CD14-positive monocyte (primary cell): Measurements from ENCODE around the gene CBR3. TPM values are rescaled to one million over a fixed set of nuclear protein-coding genes. Genes with fewer than 3 reads are reported as not detected.
A peak's percentile ranks its signal among the peaks of the same experiment; 100 is the strongest.

ENCODE experiments used
- DNase-seq, 3 donors: peaks; one replicate each; pipeline ENCODE4 v3.0.0-alpha.2; 2011 to 2022
- H2AFZ ChIP-seq: 2 replicates; pipeline ENCODE4 v1.6.0; 2012; ENCODE audit warnings: mild to moderate bottlenecking, low read depth, low read length, inconsistent platforms; ENCODE audit not compliant: insufficient read depth, poor library complexity, severe bottlenecking
- H3K27ac ChIP-seq, 2 donors: 1 replicate in 1 of 2; 2 replicates in 1 of 2; pipeline ENCODE4 v1.5.1; 2012 to 2013; ENCODE audit warnings: low read length in 2 of 2, control low read depth in 1 of 2, inconsistent platforms in 1 of 2, low read depth in 1 of 2, mild to moderate bottlenecking in 1 of 2
- H3K27me3 ChIP-seq, 2 donors: one replicate each; pipeline versions ENCODE4 v1.6.0 to v1.6.1; 2011 to 2013; ENCODE audit warnings: low read length in 2 of 2; ENCODE audit not compliant: control insufficient read depth in 2 of 2, insufficient read depth in 2 of 2
- H3K36me3 ChIP-seq, 2 donors: replicated peaks in 1 of 2; 1 replicate in 1 of 2; 2 replicates in 1 of 2; pipeline versions ENCODE4 v1.5.1 to v1.6.1; 2012 to 2013; ENCODE audit warnings: low read length in 2 of 2, control low read depth in 1 of 2, inconsistent platforms in 1 of 2, mild to moderate bottlenecking in 1 of 2; ENCODE audit not compliant: insufficient read depth in 2 of 2, control insufficient read depth in 1 of 2
- H3K4me1 ChIP-seq, 2 donors: 1 replicate in 1 of 2; 2 replicates in 1 of 2; pipeline versions ENCODE4 v1.5.1 to v1.6.1; 2012 to 2013; ENCODE audit warnings: low read length in 2 of 2, control low read depth in 1 of 2, inconsistent platforms in 1 of 2, mild to moderate bottlenecking in 1 of 2, moderate library complexity in 1 of 2; ENCODE audit not compliant: insufficient read depth in 2 of 2, control insufficient read depth in 1 of 2
- H3K4me2 ChIP-seq: replicated peaks from 2 replicates; pipeline ENCODE3; 2012; ENCODE audit warnings: low read length, moderate library complexity, mild to moderate bottlenecking; ENCODE audit not compliant: poor library complexity, severe bottlenecking; ENCODE audit errors: extremely low read depth
- H3K4me3 ChIP-seq, 3 experiments: fragments of 200-600 bp in 1 of 3; sonication (generic) in 1 of 3; replicated peaks in 1 of 3; 1 replicate in 2 of 3; 2 replicates in 1 of 3; pipeline ENCODE4 v1.5.1; 2011 to 2013; ENCODE audit warnings: low read length in 3 of 3, mild to moderate bottlenecking in 3 of 3, control low read depth in 2 of 3, low read depth in 2 of 3, inconsistent platforms in 1 of 3, moderate library complexity in 1 of 3
- H3K79me2 ChIP-seq: 2 replicates; pipeline ENCODE4 v1.6.0; 2012; ENCODE audit warnings: mild to moderate bottlenecking, control low read depth, inconsistent platforms, low read length, moderate library complexity; ENCODE audit not compliant: insufficient read depth
- H3K9ac ChIP-seq: 2 replicates; pipeline ENCODE4 v1.6.0; 2017; ENCODE audit warnings: low read length, mild to moderate bottlenecking; ENCODE audit not compliant: insufficient read depth, poor library complexity, severe bottlenecking
- H3K9me3 ChIP-seq, 2 donors: replicated peaks in 1 of 2; 1 replicate in 1 of 2; 2 replicates in 1 of 2; pipeline versions ENCODE4 v1.5.1 to v1.6.1; 2012 to 2013; ENCODE audit warnings: low read length in 2 of 2, control low read depth in 1 of 2; ENCODE audit not compliant: control insufficient read depth in 1 of 2, insufficient read depth in 1 of 2
- H4K20me1 ChIP-seq: 2 replicates; pipeline ENCODE4 v1.6.0; 2012; ENCODE audit warnings: mild to moderate bottlenecking, low read length, control low read depth, moderate library complexity; ENCODE audit not compliant: insufficient read depth
- H3K27ac Mint-ChIP-seq, 7 donors: one replicate each; pipeline ENCODE4 v1.8.0; 2020; ENCODE audit warnings: mild to moderate bottlenecking in 7 of 7, mixed read lengths in 7 of 7, moderate library complexity in 6 of 7, inconsistent platforms in 2 of 7
- H3K27me3 Mint-ChIP-seq, 3 donors: one replicate each; pipeline ENCODE4 v1.8.0; 2021 to 2022; ENCODE audit warnings: low read depth in 3 of 3, mild to moderate bottlenecking in 3 of 3, mixed read lengths in 3 of 3, moderate library complexity in 3 of 3, inconsistent platforms in 1 of 3
- H3K36me3 Mint-ChIP-seq, 2 donors: one replicate each; pipeline ENCODE4 v1.8.0; 2020; ENCODE audit warnings: mixed read lengths in 2 of 2, inconsistent platforms in 1 of 2, mild to moderate bottlenecking in 1 of 2
- H3K4me1 Mint-ChIP-seq: one replicate; pipeline ENCODE4 v1.8.0; 2020; ENCODE audit warnings: mild to moderate bottlenecking, mixed read lengths
- H3K4me3 Mint-ChIP-seq, 2 donors: one replicate each; pipeline ENCODE4 v1.8.0; 2020; ENCODE audit warnings: mild to moderate bottlenecking in 2 of 2, mixed read lengths in 2 of 2, moderate library complexity in 1 of 2
- H3K9me3 Mint-ChIP-seq, 7 donors: one replicate each; pipeline ENCODE4 v1.8.0; 2020 to 2022; ENCODE audit warnings: mixed read lengths in 7 of 7, mild to moderate bottlenecking in 6 of 7, moderate library complexity in 6 of 7, inconsistent platforms in 2 of 7
- CTCF ChIP-seq: fragments of 200-600 bp; IDR thresholded peaks from one replicate; pipeline ENCODE4 v1.8.0; 2022; ENCODE audit warnings: antibody characterized with exemption, mild to moderate bottlenecking
- WGBS: methylation state at CpG from one replicate; pipeline ENCODE4 v1.1.5; 2013; ENCODE audit warnings: missing lambda C conversion rate; ENCODE audit not compliant: insufficient coverage; 5-methylcytosine and 5-hydroxymethylcytosine counted together
- intact Hi-C, 2 donors: fragments of 100-400 bp; cut with micrococcal nuclease; formaldehyde crosslinking; loops; one replicate each; pipeline versions ENCODE4 v1.15.0 to v1.15.1; 2023
- polyA plus RNA-seq, 3 donors: library from polyadenylated mRNA; depleted of rRNA in 1 of 3; unstranded in 2 of 3; stranded (reverse) in 1 of 3; fragments of 300-500 nt in 2 of 3; fragments of >200 nt in 1 of 3; fragmentation: Illumina TruSeq in 2 of 3; gene quantifications; 1 replicate in 2 of 3; 2 replicates in 1 of 3; pipeline ENCODE4 v1.2.3, GENCODE V29; 2012 to 2021

Gene CBR3
- polyA plus RNA-seq, 3 donors, result 0.32 to 0.40 TPM; not detected in 1

GRCh38 chr21:36169470-36170128, 34.7 kb downstream of the CBR3 start:
- H3K9me3 ChIP-seq, result no peaks in the 10 kb centered on the region
- peaks cover 53% of the 10 kb centered on the region for H3K79me2 ChIP-seq
- WGBS, result 57% methylated on average over 10 of the region's 19 CpGs
- H3K4me2 ChIP-seq, result no peak overlapping the region
- peaks cover 5 to 55% of the 10 kb centered on the region in 2 donors for H3K36me3 ChIP-seq
- peak; percentile 33 for TF ChIP-seq CTCF
- Mint-ChIP-seq H3K27ac (peak overlapping the region; percentile 30 to 93 (median 74)), H3K4me1 (peaks cover 60% of the 10 kb centered on the region), H3K9me3 (peaks cover 0 to 5% (median 0%) of the 10 kb centered on the region in 7 donors), H3K4me3 (peak overlapping the region in 1 of 2 donors; percentile 31), H3K27me3 (no peaks in the 10 kb centered on the region), H3K36me3 (peaks cover 44 to 57% of the 10 kb centered on the region in 2 donors)
- H2AFZ ChIP-seq, result no peak overlapping the region
- no peak overlapping the region for H3K9ac ChIP-seq
- H4K20me1 ChIP-seq, result peaks cover 32% of the 10 kb centered on the region
- peak overlapping the region; percentile 31 to 37 for H3K27ac ChIP-seq
- H3K27me3 ChIP-seq, result no peaks in the 10 kb centered on the region
- H3K4me3 ChIP-seq, result no peak overlapping the region
- H3K4me1 ChIP-seq, result peaks cover 48 to 54% of the 10 kb centered on the region in 2 donors
- intact Hi-C loops, result no loop called here
- DNase-seq, result peak in 2 of 3 donors; percentile 18 to 56

DNA sequence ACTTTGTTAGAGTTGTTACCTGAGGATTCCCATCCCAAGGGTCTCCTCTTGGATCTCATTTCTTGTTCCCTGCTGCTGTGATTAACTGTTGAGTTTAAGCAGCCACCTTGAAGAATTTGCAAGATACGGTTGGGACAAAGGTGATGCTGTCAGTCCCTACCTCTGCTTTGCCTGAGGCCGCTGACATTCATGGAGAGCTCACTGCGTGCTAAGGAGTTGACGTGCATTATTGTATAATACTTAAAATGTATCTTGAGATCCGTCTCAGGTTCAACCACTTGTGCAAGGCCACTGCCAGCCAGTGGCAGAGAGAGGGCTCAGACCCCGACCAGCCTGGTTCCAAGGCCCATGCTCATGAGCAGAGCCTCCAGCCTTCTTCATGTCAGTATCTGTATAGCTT, 35.9 kb downstream of the CBR3 start:
- peaks cover 59% of the 10 kb centered on the region for H3K4me1 Mint-ChIP-seq
- H3K9me3 ChIP-seq, result no peaks in the 10 kb centered on the region
- peak overlapping the region; percentile 35 to 75 for H3K27ac ChIP-seq
- peaks cover 31% of the 10 kb centered on the region for H4K20me1 ChIP-seq
- no peak for DNase-seq
- H2AFZ ChIP-seq, result no peak overlapping the region
- peaks cover 5 to 51% of the 10 kb centered on the region in 2 donors for H3K36me3 ChIP-seq
- peak overlapping the region in 4 of 7 donors; percentile 25 to 93 (median 57) for H3K27ac Mint-ChIP-seq
- H3K27me3 Mint-ChIP-seq, result no peaks in the 10 kb centered on the region
- H3K4me2 ChIP-seq, result no peak overlapping the region
- 98% methylated on average over 6 of the region's 6 CpGs for WGBS
- peaks cover 0 to 5% (median 0%) of the 10 kb centered on the region in 7 donors for H3K9me3 Mint-ChIP-seq
- peaks cover 47 to 53% of the 10 kb centered on the region in 2 donors for H3K4me1 ChIP-seq
- no peak overlapping the region for H3K9ac ChIP-seq
- H3K4me3 ChIP-seq, result no peak overlapping the region
- peaks cover 48 to 61% of the 10 kb centered on the region in 2 donors for H3K36me3 Mint-ChIP-seq
- no peaks in the 10 kb centered on the region for H3K27me3 ChIP-seq
- intact Hi-C loops, result no loop called here
- H3K4me3 Mint-ChIP-seq, result no peak overlapping the region
- no peak for TF ChIP-seq CTCF
- H3K79me2 ChIP-seq, result peaks cover 55% of the 10 kb centered on the region
